HG03095 (cell line): ENCODE measurements around the gene SLC5A6.
"Not testable (repeated sequence)": the region's sequence is repeated elsewhere in the genome, so short reads cannot be mapped to it uniquely, and the experiment has no call there.

Source experiments
- ATAC-seq: cut with Tn5 transposase; IDR thresholded peaks from one replicate; pipeline ENCODE4 v1.9.1; 2021; ENCODE audit warnings: moderate library complexity; ENCODE audit not compliant: unreplicated experiment

The SLC5A6 gene

GRCh38 chr2:27208486-27209050, 3.5 kb downstream of the SLC5A6 start:
- no peak for ATAC-seq

GRCh38 chr2:27206346-27206745, 5.7 kb downstream of the SLC5A6 start:
- ATAC-seq = no peak

- no peak for ATAC-seq
Observed at GRCh38 chr2:27205206-27205605, 6.9 kb downstream of the SLC5A6 start.

- ATAC-seq = no peak
Observed at GRCh38 chr2:27204566-27204965, 7.5 kb downstream of the SLC5A6 start.

GRCh38 chr2:27203741-27204140, 8.3 kb downstream of the SLC5A6 start:
- ATAC-seq = no peak

GRCh38 chr2:27202854-27203253, 9.2 kb downstream of the SLC5A6 start:
- no peak for ATAC-seq

GRCh38 chr2:27201675-27202074, 10.4 kb downstream of the SLC5A6 start:
- no peak for ATAC-seq

- no peak for ATAC-seq
Observed at GRCh38 chr2:27199241-27199640, 12.8 kb downstream of the SLC5A6 start.

- no peak for ATAC-seq
Observed at GRCh38 chr2:27198627-27199026, 13.4 kb downstream of the SLC5A6 start.

- ATAC-seq = not testable (repeated sequence)
Observed at GRCh38 chr2:27198068-27198467, 14.0 kb downstream of the SLC5A6 start.

GRCh38 chr2:27195799-27196198, 16.3 kb downstream of the SLC5A6 start:
- not testable (repeated sequence) for ATAC-seq

- ATAC-seq = no peak
Observed at GRCh38 chr2:27194538-27195354, 17.3 kb downstream of the SLC5A6 start.

GRCh38 chr2:27191070-27191829, 20.8 kb downstream of the SLC5A6 start:
- no peak for ATAC-seq

GRCh38 chr2:27189989-27190388, 22.1 kb downstream of the SLC5A6 start:
- ATAC-seq = no peak

GRCh38 chr2:27186613-27187345, 25.3 kb downstream of the SLC5A6 start:
- no peak for ATAC-seq

- ATAC-seq = no peak
Observed at GRCh38 chr2:27185331-27186026, 26.6 kb downstream of the SLC5A6 start.

GRCh38 chr2:27184115-27184514, 28.0 kb downstream of the SLC5A6 start:
- ATAC-seq = no peak

GRCh38 chr2:27182346-27182745, 29.7 kb downstream of the SLC5A6 start:
- ATAC-seq = no peak

- ATAC-seq = no peak
Observed at GRCh38 chr2:27179344-27180000, 32.6 kb downstream of the SLC5A6 start.

GRCh38 chr2:27178469-27178868, 33.6 kb downstream of the SLC5A6 start:
- ATAC-seq = no peak
